Endothelial cell (in vitro differentiated cells): ENCODE measurements around the gene CALCR. TPM values are rescaled to one million over a fixed set of nuclear protein-coding genes. Genes with fewer than 3 reads are reported as not detected.

Experiments used
- DNase-seq: peaks from one replicate; pipeline ENCODE4 v3.0.0; 2021; ENCODE audit warnings: low spot score
- H3K27ac Mint-ChIP-seq: one replicate; pipeline ENCODE4 v1.8.0; 2021; ENCODE audit warnings: mixed read lengths, inconsistent platforms; ENCODE audit not compliant: unreplicated experiment
- H3K27me3 Mint-ChIP-seq: one replicate; pipeline ENCODE4 v1.8.0; 2021; ENCODE audit warnings: mild to moderate bottlenecking, moderate library complexity, mixed read lengths, inconsistent platforms; ENCODE audit not compliant: unreplicated experiment
- H3K36me3 Mint-ChIP-seq: one replicate; pipeline ENCODE4 v1.8.0; 2021; ENCODE audit warnings: mild to moderate bottlenecking, low read depth, mixed read lengths, inconsistent platforms; ENCODE audit not compliant: unreplicated experiment
- H3K4me1 Mint-ChIP-seq: one replicate; pipeline ENCODE4 v1.8.0; 2021; ENCODE audit warnings: mild to moderate bottlenecking, mixed read lengths, inconsistent platforms; ENCODE audit not compliant: unreplicated experiment
- H3K4me3 Mint-ChIP-seq: one replicate; pipeline ENCODE4 v1.8.0; 2021; ENCODE audit warnings: mild to moderate bottlenecking, mixed read lengths, inconsistent platforms; ENCODE audit not compliant: unreplicated experiment
- H3K9me3 Mint-ChIP-seq: one replicate; pipeline ENCODE4 v1.8.0; 2021; ENCODE audit warnings: mixed read lengths, inconsistent platforms; ENCODE audit not compliant: unreplicated experiment
- CTCF ChIP-seq: fragments of 200-600 bp; sonication (generic); IDR thresholded peaks from one replicate; pipeline ENCODE4 v1.5.0; 2021; ENCODE audit warnings: antibody characterized with exemption; ENCODE audit not compliant: unreplicated experiment
- total RNA-seq: library from RNA; stranded (reverse); fragmentation: NEBNext Ultra II Directional; extraction: Animal tissue kit (Norgen Biotek cat#: 25700); gene quantifications from one replicate; pipeline ENCODE4 v1.2.1, GENCODE V29; 2021; ENCODE audit not compliant: unreplicated experiment

The CALCR gene
- total RNA-seq, 1 donor from 2014 or later = 0.62 TPM

GRCh38 chr7:93579431-93579830 is 4.9 kb upstream of the CALCR start:
- no peak for DNase-seq
- no peak overlapping the region for H3K27ac Mint-ChIP-seq
- H3K27me3 Mint-ChIP-seq = peaks cover 16% of the 10 kb centered on the region
- no peak overlapping the region for H3K4me3 Mint-ChIP-seq
- no peak for TF ChIP-seq CTCF
- H3K4me1 Mint-ChIP-seq = peaks cover 5% of the 10 kb centered on the region
- H3K36me3 Mint-ChIP-seq = no peaks in the 10 kb centered on the region
- H3K9me3 Mint-ChIP-seq = no peaks in the 10 kb centered on the region

- Mint-ChIP-seq H3K27ac (no peak overlapping the region), H3K27me3 (peaks cover 19% of the 10 kb centered on the region), H3K36me3 (no peaks in the 10 kb centered on the region), H3K9me3 (no peaks in the 10 kb centered on the region), H3K4me3 (no peak overlapping the region), H3K4me1 (peaks cover 9% of the 10 kb centered on the region)
- TF ChIP-seq CTCF = no peak
- no peak for DNase-seq
Observed at GRCh38 chr7:93578762-93579161, 4.2 kb upstream of the CALCR start.

GRCh38 chr7:93575555-93576399 is 1.3 kb upstream of the CALCR start:
- no peak for TF ChIP-seq CTCF
- Mint-ChIP-seq H3K4me1 (peaks cover 9% of the 10 kb centered on the region), H3K9me3 (no peaks in the 10 kb centered on the region), H3K4me3 (peak overlapping the region; percentile 89), H3K27me3 (peaks cover 19% of the 10 kb centered on the region), H3K27ac (no peak overlapping the region), H3K36me3 (no peaks in the 10 kb centered on the region)
- DNase-seq = no peak

- no peak for DNase-seq
- Mint-ChIP-seq H3K4me1 (peaks cover 9% of the 10 kb centered on the region), H3K36me3 (no peaks in the 10 kb centered on the region), H3K4me3 (peak overlapping the region; percentile 89), H3K27ac (no peak overlapping the region), H3K27me3 (peaks cover 19% of the 10 kb centered on the region), H3K9me3 (no peaks in the 10 kb centered on the region)
- no peak for TF ChIP-seq CTCF
Observed at GRCh38 chr7:93574269-93574645, 267 bp downstream of the CALCR start.

GRCh38 chr7:93569189-93569588 is 5.3 kb downstream of the CALCR start:
- Mint-ChIP-seq H3K4me1 (peaks cover 3% of the 10 kb centered on the region), H3K36me3 (no peaks in the 10 kb centered on the region), H3K4me3 (no peak overlapping the region), H3K27ac (no peak overlapping the region), H3K9me3 (no peaks in the 10 kb centered on the region), H3K27me3 (peaks cover 3% of the 10 kb centered on the region)
- no peak for TF ChIP-seq CTCF
- no peak for DNase-seq
